ENCODE results near the gene KRTAP10-1.

KRTAP10-1 gene

GRCh38 chr21:44499631-44500030 is 40.4 kb downstream of the KRTAP10-1 start:
- no peak for TF ChIP-seq CTCF (IDR thresholded peaks at IDR 0.05; ENCODE audit: borderline replicate concordance, insufficient read depth, low read depth, low read length)
- H3K4me3 ChIP-seq (ENCODE audit: low read depth, low read length) = no peak overlapping the region

- H3K4me3 ChIP-seq (ENCODE audit: low read depth, low read length) = no peak overlapping the region
- TF ChIP-seq CTCF (IDR thresholded peaks at IDR 0.05; ENCODE audit: borderline replicate concordance, insufficient read depth, low read depth, low read length) = no peak
Measured at GRCh38 chr21:44499211-44499560, 40.8 kb downstream of the KRTAP10-1 start.

DNA sequence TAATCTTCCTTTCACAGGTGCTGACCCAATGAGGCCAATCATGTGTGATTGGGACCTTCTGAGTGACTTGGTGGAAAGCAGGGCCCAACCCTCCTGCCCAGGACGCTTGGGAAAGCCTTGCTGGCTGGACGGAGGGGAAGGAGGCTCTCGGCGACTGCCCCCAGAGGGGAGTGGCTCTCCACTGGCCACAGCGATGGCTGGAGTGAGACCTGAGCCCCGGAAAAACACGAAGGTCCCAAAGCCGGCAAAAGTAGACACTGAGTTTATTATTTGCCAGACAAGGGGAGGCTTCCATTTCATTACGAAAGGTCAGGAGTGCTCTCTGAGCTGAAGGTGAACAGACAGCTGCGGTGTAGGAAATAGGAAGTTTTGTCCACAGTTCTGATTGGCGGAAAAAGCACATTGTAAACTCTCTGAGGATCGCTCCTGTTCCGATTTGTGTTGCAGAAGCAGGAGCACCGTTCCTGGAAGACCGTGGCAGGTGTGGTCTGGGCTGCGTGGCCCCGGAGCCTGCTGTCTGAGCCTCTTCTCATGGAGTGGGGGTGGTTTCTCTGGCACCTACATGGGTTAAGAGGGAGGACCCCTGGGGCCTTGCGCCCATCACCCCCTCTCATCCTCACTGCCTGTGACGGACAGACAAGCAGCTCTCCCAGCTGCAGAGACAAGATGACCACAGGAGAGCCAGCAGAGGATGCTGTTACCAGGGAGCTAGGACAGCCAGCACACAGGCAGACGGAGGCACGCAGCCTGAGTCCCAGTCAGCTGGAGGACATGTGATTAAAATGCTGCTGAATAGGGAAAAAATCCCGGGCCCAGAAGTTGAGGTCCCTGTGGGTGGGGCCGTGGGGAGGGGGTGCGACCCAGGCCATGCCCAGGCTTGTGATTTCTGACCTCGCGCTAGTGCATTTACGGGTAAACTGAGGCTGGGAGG is 41.5 kb downstream of the KRTAP10-1 start:
- H3K4me3 ChIP-seq (ENCODE audit: low read depth, low read length) = no peak overlapping the region
- TF ChIP-seq CTCF (IDR thresholded peaks at IDR 0.05; ENCODE audit: borderline replicate concordance, insufficient read depth, low read depth, low read length) = no peak

- no peak for TF ChIP-seq CTCF (IDR thresholded peaks at IDR 0.05; ENCODE audit: borderline replicate concordance, insufficient read depth, low read depth, low read length)
- no peak overlapping the region for H3K4me3 ChIP-seq (ENCODE audit: low read depth, low read length)
Measured at GRCh38 chr21:44497703-44498126, 42.3 kb downstream of the KRTAP10-1 start.

DNA sequence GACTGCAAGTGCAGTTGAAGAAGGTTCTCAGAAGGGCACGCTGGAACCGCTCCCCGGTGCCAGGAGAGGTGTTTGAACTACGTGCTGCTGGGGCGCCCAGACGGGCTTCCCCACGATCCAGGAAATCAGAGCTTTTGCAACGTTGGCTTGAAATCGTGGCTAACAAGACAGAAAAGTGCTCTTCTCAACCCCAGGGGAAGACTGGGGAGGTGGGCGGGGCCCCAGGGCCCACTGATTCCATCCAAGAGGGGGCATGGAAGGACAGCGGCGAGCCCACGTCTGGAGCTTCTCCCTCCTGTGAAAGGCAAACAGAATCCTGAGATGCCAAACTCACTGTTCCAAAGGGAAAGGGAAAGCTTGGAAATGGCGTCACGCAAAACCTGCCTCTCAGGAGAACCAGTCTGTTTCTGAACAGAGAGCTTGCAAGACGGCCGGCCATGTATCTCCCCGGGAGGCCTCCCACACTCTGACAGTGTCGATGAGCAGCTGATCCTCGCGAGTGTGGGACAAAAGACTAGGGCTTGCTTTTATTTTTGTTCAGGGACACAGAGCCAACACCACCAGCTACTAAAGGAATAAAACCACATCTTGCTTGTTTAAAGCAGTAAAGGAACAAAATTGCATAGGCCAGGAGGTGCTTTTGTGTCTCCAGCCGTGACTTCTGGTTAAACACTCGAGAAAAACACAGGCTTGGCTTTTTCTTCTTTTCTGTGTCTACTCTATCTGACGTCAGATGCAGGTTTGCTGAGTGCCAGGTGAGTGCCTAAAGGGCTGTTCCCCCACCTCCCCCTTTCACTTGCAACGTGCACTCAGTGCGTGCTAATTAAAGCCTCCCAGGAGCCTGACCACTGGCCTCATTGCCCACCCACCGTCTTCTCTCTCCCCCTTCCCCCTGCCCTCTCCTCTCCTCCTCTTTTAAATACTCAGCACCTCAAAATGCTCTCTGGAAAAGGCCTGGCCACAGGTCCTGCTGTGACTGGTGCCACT is 43.1 kb downstream of the KRTAP10-1 start:
- TF ChIP-seq CTCF (IDR thresholded peaks at IDR 0.05; ENCODE audit: borderline replicate concordance, insufficient read depth, low read depth, low read length) = no peak
- H3K4me3 ChIP-seq (ENCODE audit: low read depth, low read length) = no peak overlapping the region

- no peak overlapping the region for H3K4me3 ChIP-seq (ENCODE audit: low read depth, low read length)
- TF ChIP-seq CTCF (IDR thresholded peaks at IDR 0.05; ENCODE audit: borderline replicate concordance, insufficient read depth, low read depth, low read length) = no peak
Measured at GRCh38 chr21:44495611-44496563, 44.1 kb downstream of the KRTAP10-1 start.

Data from GM12875 (cell line).